ENCODE measurements around the gene GPR65.

DNA sequence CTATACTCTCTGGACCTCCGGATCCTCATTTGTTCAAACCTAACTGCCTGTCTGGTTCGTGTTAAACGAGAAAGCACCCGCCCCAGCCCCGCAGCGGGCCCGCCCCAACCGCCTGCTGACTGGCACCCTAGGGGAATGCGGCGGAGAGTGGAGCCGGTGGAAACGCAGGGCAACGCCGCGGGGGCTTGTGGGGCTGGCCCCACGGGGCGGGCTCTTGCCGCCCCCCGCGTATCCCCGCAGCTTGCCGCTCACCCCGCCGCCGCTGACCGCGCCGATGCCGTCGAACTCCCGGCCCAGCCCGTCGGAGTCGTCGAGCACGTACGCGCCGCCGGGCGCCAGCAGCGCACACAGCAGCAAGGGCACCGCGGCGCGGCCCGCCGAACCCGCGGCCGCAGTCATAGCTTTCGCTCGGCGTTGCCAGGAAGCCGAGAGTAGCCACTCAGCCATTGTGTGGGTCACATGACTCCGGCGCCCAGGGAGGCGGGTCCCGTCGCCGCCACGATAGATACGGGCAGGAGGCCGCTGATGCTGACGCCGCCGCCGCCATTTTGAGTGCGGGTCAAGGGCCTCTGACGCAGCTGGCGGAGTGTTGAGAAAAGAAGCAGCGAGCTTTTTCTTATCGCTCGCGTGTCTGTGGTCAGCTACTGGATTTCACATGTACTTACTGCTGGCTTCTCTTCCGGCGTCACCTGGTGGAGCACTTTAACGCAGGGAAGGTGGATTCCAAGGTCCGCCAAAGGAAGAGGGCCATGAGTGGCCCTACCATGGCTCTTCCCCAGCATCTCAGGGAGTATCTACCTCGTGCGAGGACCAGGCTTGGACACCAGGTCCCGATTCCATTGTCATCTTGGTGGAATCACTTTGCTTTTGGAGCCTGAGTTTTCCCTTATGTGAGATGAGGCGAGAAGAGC is 12.0 kb upstream of the GPR65 start, which contains the start of gene GALC:
- TF ChIP-seq, protein P1, sequence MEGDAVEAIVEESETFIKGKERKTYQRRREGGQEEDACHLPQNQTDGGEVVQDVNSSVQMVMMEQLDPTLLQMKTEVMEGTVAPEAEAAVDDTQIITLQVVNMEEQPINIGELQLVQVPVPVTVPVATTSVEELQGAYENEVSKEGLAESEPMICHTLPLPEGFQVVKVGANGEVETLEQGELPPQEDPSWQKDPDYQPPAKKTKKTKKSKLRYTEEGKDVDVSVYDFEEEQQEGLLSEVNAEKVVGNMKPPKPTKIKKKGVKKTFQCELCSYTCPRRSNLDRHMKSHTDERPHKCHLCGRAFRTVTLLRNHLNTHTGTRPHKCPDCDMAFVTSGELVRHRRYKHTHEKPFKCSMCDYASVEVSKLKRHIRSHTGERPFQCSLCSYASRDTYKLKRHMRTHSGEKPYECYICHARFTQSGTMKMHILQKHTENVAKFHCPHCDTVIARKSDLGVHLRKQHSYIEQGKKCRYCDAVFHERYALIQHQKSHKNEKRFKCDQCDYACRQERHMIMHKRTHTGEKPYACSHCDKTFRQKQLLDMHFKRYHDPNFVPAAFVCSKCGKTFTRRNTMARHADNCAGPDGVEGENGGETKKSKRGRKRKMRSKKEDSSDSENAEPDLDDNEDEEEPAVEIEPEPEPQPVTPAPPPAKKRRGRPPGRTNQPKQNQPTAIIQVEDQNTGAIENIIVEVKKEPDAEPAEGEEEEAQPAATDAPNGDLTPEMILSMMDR (IDR thresholded peaks at IDR 0.05; ENCODE audit: low read depth, low read length), result no peak
- TF ChIP-seq, protein P2, sequence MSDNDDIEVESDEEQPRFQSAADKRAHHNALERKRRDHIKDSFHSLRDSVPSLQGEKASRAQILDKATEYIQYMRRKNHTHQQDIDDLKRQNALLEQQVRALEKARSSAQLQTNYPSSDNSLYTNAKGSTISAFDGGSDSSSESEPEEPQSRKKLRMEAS (IDR thresholded peaks at IDR 0.05; ENCODE audit: low read depth, low read length), result no peak

Data from NB4 (cell line).